ENCODE data around the gene VPREB1.
A peak's percentile ranks its signal among the peaks of the same experiment; 100 is the strongest.
"Not testable (repeated sequence)": the region's sequence is repeated elsewhere in the genome, so short reads cannot be mapped to it uniquely, and the experiment has no call there.

The VPREB1 gene

GRCh38 chr22:22244316-22245250 lies at the start of gene VPREB1:
Gene VPREB1 (plus strand): TSS chr22:22244786. CDS start chr22:22244814, 28 bp downstream.
- FAIRE-seq = no peak
- no peak for DNase-seq (ENCODE audit: extremely low spot score, insufficient read length, low read depth)

- DNase-seq (ENCODE audit: extremely low spot score, insufficient read length, low read depth) = no peak
- FAIRE-seq = no peak
Observed at GRCh38 chr22:22194931-22195264, 49.7 kb upstream of the VPREB1 start.

- peak; percentile 57 for DNase-seq (ENCODE audit: extremely low spot score, insufficient read length, low read depth)
- peak; percentile 97 for FAIRE-seq
Observed at GRCh38 chr22:22195265-22196017, 49.1 kb upstream of the VPREB1 start.

GRCh38 chr22:22196018-22196533 lies 48.5 kb upstream of the VPREB1 start:
- DNase-seq (ENCODE audit: extremely low spot score, insufficient read length, low read depth) = no peak
- peak; percentile 92 for FAIRE-seq

DNA sequence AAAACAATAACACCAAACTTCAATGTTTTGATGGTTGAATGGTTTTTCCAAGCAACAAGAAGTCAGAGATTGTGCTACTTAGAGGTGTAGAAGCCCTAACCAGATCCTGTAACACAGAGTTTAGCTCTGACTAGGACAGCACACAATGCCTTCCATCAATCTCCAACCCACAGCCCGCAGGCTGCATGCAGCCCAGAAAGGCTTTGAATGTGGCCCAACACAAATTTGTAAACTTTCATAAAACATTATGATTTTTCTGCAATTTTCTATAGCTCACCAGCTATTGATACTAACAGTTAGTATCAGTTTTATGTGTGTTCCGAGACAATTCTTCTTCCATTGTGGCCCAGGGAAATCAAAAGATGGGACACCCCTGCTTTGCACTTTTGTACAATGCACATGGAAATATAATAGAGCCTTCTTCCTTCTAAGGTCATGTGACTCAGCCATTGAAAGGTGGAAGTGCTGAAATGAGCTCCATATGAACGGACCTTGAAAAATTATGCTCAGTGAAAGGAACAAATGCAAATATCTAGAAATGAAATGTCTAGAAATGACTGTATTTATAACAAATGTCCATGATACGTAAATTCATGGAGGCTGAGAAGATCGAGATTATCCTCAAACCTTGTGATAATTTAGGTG lies 47.6 kb upstream of the VPREB1 start:
- FAIRE-seq (peak; percentile 60), DNase-seq (ENCODE audit: extremely low spot score, insufficient read length, low read depth) (no peak)

- no peak for FAIRE-seq
Observed at GRCh38 chr22:22197993-22198402, 46.6 kb upstream of the VPREB1 start.

GRCh38 chr22:22198751-22199150 lies 45.8 kb upstream of the VPREB1 start:
- no peak for FAIRE-seq
- DNase-seq (ENCODE audit: extremely low spot score, insufficient read length, low read depth) = no peak

More at GRCh38 chr22:22197993-22198402, 46.6 kb upstream of the VPREB1 start:
- no peak for DNase-seq (ENCODE audit: extremely low spot score, insufficient read length, low read depth)

GRCh38 chr22:22199634-22200033 lies 45.0 kb upstream of the VPREB1 start:
- DNase-seq (ENCODE audit: extremely low spot score, insufficient read length, low read depth) = no peak
- no peak for FAIRE-seq

- FAIRE-seq = no peak
Observed at GRCh38 chr22:22200569-22201184, 43.9 kb upstream of the VPREB1 start.

GRCh38 chr22:22201185-22201929 lies 43.2 kb upstream of the VPREB1 start:
- FAIRE-seq = peak; percentile 89
- DNase-seq (ENCODE audit: extremely low spot score, insufficient read length, low read depth) = peak; percentile 44

More at GRCh38 chr22:22200569-22201184, 43.9 kb upstream of the VPREB1 start:
- DNase-seq (ENCODE audit: extremely low spot score, insufficient read length, low read depth) = no peak

DNA sequence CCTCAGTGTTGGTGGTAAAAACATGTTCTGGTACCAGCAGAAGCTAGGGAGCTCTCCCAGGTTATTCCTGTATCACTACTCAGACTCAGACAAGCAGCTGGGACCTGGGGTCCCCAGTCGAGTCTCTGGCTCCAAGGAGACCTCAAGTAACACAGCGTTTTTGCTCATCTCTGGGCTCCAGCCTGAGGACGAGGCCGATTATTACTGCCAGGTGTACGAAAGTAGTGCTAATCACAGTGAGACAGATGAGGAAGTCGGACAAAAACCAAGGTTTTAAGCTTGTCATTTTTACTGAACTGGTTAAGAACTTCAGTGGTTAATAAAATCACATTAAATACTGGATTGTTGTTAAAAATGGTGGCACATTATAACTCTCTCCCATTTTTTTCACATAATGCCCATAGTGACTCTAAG lies 42.6 kb upstream of the VPREB1 start:
- DNase-seq (ENCODE audit: extremely low spot score, insufficient read length, low read depth) = no peak
- no peak for FAIRE-seq

DNA sequence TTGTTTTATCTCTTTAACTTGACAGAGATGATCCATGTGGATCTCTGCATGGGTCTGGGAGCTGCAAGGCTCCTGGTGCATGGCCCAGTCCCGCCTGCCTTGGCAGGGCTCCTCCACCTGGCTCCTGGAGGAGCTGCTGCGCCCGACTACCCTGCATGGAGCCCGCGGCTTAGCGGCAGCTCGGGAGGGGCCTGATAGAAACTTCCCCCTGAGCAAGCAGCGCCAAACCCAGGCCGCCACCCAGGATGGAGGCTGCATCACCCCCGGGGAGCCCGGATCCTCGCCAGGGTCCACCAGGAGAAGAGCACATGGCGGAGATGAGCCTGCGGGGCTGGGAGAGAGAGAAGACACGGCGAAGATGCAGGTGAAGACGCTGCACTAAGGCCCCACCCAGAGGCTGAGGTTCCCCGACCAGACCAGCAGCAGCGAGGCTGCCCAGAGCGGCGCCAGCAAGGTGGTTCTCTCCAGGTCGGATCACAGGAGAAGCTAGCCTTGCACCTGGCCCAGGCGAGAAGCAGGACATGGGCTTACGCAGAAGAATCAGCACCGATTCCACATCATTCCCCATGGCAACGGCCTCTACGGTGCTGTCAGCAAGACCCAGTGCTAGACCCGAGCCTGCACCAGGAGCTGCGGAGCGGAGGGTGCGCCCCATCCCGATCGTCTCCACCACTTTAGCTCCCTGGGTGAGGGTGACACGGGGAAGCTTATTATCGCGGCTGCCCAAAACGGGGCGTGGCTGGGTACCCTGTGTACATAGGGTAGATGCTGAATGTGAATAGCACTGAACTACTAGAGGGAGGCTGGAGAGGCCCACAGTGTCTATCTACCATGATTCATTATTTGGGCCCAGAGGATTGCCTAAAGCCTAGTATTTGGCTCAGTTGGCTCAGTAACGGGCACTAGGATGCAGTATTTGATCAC lies 41.3 kb upstream of the VPREB1 start:
- FAIRE-seq (no peak), DNase-seq (ENCODE audit: extremely low spot score, insufficient read length, low read depth) (no peak)

DNA sequence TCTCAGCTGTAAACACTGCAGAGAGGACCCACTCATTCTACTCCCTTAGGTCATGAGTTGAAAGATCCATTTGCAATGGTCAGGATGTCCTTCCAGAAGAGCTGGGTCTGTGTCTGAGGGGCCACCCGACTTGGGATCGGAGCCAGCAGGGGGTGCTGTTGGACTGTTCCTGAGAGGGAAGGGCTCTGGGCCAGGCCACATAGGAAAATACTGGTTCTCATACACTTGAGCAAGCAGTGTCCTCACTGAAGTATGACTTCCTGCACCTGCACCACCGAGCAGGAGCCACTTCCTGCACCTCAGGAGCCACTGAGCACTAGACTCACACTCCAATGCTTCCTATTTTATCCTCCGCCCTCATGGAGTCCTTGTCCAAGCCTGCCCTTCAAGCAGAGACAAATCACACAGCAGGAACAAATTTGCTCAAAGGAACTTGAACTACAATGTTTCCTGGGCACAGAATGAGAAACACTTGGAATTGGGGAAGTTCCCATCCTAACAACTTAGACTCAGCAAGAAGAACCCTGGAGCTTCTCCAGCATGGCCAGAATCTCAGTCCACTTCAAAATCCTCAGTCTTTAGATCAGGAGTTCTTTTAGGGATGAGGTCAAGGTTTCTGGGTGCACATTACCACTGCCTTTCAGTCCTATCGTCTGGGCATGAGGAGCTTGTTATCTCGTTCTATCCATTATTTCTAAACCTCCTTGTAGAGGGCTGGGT lies 36.6 kb upstream of the VPREB1 start:
- peak; percentile 61 for DNase-seq (ENCODE audit: extremely low spot score, insufficient read length, low read depth)
- FAIRE-seq = peak; percentile 98

DNA sequence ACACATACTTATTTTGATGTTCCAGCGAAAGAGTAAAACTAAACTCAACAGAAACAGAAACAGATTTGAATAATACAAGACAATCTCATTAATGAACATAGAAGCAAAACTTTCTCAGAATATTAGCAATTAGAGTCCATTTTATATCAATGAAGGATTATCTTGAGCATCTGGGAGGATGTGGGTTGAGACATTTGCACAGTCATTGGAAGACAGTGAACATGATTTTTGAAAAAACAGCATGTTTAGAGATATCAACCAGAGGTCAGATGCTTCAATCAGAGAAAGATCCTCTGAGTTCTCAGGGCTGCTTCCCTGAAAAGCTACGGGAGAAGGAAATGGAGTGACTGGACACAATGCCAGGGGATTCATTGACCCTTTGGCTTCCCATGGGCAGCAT lies 35.9 kb upstream of the VPREB1 start:
- no peak for DNase-seq (ENCODE audit: extremely low spot score, insufficient read length, low read depth)
- peak; percentile 5 for FAIRE-seq

DNA sequence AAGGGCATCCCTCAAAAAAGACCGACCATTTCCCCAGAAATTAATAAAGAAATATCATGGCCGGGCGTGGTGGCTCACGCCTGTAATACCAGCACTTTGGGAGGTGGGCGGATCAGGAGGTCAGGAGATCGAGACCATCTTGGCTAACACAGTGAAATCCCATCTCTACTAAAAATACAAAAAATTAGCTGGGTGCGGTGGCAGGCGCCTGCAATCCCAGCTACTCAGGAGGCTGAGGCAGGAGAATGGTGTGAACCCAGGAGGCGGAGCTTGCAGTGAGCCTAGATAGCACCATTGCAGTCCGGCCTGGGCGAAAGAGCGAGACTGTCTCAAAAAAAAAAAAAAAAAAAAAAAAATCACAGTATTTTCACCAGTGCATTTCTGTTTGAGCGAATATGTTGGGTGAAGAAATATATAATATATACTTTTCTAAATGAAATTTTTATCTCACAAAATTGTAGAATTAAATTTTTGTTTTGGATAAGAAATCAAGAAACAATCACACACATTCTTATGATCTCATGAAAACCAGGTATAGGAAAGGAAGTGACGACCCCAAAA lies 35.4 kb upstream of the VPREB1 start:
- not testable (repeated sequence) for FAIRE-seq; DNase-seq (ENCODE audit: extremely low spot score, insufficient read length, low read depth)

GRCh38 chr22:22210375-22210774 lies 34.2 kb upstream of the VPREB1 start:
- DNase-seq (ENCODE audit: extremely low spot score, insufficient read length, low read depth) (no peak), FAIRE-seq (peak; percentile 67)
